Retina (tissue), 1 donor: ENCODE results near the gene SH3BP1.

ENCODE experiments used
- DNase-seq: peaks from one replicate; pipeline ENCODE4 v3.0.0-alpha.2; 2016

The SH3BP1 gene

GRCh38 chr22:37617431-37617830 is 22.0 kb upstream of the SH3BP1 start:
- DNase-seq = no peak

- DNase-seq = no peak
These were observed 21.3 kb upstream of the SH3BP1 start for GRCh38 chr22:37618072-37618656.

GRCh38 chr22:37618674-37619073 is 20.8 kb upstream of the SH3BP1 start:
- DNase-seq = no peak

- DNase-seq = no peak
These were observed 19.5 kb upstream of the SH3BP1 start for GRCh38 chr22:37619991-37620390.

GRCh38 chr22:37621352-37621860 is 18.1 kb upstream of the SH3BP1 start:
- DNase-seq = no peak

- peak; percentile 77 for DNase-seq
These were observed 16.1 kb upstream of the SH3BP1 start for GRCh38 chr22:37623075-37624016.

- DNase-seq = no peak
These were observed 15.5 kb upstream of the SH3BP1 start for GRCh38 chr22:37624017-37624365.

- DNase-seq = no peak
These were observed 14.6 kb upstream of the SH3BP1 start for GRCh38 chr22:37624876-37625275.

- no peak for DNase-seq
These were observed 13.7 kb upstream of the SH3BP1 start for GRCh38 chr22:37625737-37626136.

GRCh38 chr22:37626144-37626543 is 13.3 kb upstream of the SH3BP1 start:
- DNase-seq = no peak

- no peak for DNase-seq
These were observed 12.9 kb upstream of the SH3BP1 start for GRCh38 chr22:37626556-37627075.

- no peak for DNase-seq
These were observed 12.3 kb upstream of the SH3BP1 start for GRCh38 chr22:37627121-37627520.

- DNase-seq = no peak
These were observed 11.9 kb upstream of the SH3BP1 start for GRCh38 chr22:37627545-37627944.

- no peak for DNase-seq
These were observed 10.6 kb upstream of the SH3BP1 start for GRCh38 chr22:37628830-37629229.

GRCh38 chr22:37629928-37630327 is 9.5 kb upstream of the SH3BP1 start:
- no peak for DNase-seq

- no peak for DNase-seq
These were observed 8.5 kb upstream of the SH3BP1 start for GRCh38 chr22:37630839-37631435.

- no peak for DNase-seq
These were observed 7.9 kb upstream of the SH3BP1 start for GRCh38 chr22:37631448-37632173.

GRCh38 chr22:37632174-37633088 is 7.0 kb upstream of the SH3BP1 start:
- DNase-seq = no peak

GRCh38 chr22:37633089-37633624 is 6.3 kb upstream of the SH3BP1 start:
- no peak for DNase-seq

- DNase-seq = peak; percentile 91
These were observed 5.6 kb upstream of the SH3BP1 start for GRCh38 chr22:37633625-37634416.
